HG03045 (cell line): Measurements from ENCODE around the gene TSPAN19.

ENCODE experiments used
- ATAC-seq: cut with Tn5 transposase; IDR thresholded peaks from one replicate; pipeline ENCODE4 v1.9.1; 2021; ENCODE audit warnings: mild to moderate bottlenecking, moderate library complexity; ENCODE audit not compliant: unreplicated experiment

The TSPAN19 gene

DNA sequence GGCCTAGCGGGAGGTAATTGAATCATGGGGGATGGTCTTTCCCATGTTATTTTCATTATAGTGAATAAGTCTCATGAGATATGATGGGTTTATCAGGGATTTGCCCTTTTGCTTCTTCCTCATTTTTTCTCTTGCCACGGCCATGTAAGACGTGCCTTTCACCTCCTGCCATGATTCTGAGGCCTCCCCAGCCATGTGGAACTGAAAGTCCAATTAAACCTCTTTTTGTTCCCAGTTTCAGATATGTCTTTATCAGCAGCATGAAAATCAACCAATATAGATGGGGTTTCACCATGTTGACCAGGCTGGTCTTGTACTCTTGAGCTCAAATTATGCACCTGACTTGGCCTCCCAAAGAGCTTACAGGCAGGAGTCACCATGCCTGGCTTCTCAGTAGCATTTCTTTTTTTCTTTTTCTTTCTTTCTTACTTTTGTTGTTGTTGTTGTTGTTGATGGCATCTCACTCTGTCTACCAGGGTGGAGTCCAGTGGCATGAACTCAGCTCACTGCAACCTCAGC, 33.2 kb downstream of the TSPAN19 start:
- ATAC-seq, result no peak

DNA sequence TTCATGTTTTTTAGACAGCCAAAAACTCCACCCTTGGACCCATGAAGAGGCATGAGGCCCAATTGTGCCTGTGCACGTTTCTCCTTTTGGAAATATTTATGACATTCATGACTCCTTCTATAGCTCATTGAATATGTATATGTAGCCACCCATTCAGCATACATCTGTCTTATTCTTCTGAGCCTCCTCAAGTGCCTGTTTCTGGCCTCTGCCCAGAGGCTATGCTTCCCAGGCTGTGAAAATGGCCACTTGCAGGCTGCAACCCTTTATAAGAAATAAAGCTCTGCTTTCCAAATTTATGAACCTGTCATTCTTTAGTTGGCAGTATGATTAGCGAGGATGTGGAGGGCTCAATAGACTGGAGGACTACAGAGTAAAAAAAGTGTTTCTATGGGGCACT, 35.3 kb downstream of the TSPAN19 start:
- no peak for ATAC-seq

DNA sequence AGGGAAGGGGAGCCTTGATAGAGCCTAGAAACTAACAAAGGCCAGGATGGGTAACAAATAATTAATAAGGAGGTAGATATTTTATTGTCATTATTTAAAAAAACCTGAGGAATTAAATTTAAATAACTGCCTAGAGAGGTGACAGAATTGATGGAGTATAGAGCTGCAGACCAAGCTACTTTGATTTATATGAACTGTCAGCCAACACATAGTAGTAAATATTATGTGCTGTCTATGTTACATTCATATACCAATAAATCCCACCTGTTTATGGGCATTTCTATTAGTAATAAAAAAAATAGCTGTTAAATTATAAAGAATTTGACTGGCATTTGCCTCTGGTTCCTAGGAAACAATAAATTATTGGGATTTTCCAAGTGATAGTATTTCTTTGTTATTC, 37.7 kb downstream of the TSPAN19 start:
- ATAC-seq, result no peak

DNA sequence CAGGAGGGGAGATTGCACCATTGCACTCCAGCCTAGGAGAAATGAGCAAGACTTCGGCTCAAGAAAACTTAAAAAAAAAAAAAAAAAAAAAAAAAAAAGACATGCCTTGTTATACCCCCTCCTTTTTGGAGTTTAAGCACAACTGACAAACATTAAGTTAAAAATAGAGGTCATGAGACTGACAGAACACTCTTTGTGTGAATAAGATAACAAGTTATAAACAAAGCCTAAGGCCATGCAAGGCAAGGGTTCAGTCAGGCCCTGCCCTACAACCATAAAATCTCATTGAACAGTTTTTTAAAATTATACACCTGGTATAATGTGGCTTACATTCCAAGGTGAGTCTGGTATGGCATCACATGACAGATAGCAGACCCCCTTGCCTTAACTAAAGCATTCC, 39.3 kb downstream of the TSPAN19 start:
- ATAC-seq, result no peak

- no peak for ATAC-seq
These were observed 40.4 kb downstream of the TSPAN19 start for GRCh38 chr12:84995641-84996040.

DNA sequence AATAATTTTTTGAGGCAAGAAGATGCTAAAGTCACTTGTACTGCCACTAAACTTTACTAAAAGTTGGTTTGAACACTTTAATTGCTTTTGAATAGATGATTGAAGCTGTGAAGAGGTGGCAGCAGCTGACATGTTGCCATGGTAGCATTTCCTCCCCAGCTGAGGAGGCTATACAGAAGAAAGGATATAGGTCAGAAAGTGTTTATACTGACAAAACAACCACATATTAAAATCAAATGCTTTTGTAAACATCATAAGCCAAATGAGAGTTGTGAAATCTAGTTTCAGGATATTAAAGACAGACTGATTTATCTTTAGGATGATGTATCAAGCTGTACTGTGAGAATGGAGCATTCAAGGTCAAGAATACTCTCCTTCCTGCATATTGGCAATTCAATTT, 41.7 kb downstream of the TSPAN19 start:
- ATAC-seq, result no peak

GRCh38 chr12:84986586-84986985, 49.5 kb downstream of the TSPAN19 start:
- no peak for ATAC-seq

DNA sequence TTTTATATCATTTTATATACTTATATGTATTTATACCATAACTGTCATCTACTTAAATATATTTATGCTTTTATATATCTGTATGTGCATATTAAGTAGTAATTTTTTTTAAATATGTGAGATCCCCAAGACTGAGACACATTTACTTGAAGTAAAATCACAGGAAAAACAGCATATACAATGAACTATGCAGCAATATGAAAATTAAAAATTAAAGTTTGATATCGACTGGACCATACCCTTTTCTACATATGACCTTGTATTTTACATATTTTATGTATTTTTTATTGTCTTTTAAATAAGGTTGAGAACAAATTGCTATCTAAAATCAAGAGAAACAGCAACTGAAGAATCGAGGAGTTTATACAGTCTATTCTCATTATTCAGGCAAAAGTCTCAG, 50.0 kb downstream of the TSPAN19 start:
- ATAC-seq, result no peak

- no peak for ATAC-seq
These were observed 52.8 kb downstream of the TSPAN19 start for GRCh38 chr12:84983289-84983688.

DNA sequence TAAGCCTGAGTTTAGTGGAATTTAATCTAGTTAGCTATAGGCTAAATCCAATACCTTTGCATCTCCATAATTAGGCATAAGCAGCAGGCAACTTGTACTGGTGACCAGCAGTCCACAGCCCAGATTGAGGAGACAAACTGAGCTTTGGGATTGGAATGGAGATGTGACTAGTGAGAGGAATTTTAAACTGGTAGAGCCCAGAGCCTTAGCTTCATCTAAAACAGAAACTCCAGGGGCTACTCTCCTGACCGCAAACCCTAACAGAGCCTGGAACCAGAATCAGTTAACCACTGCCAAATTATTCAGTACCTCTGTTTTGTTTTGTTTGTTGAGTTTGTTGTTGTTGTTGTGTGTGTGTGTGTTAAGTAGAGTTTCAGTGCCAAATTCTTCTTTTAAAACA, 53.2 kb downstream of the TSPAN19 start:
- ATAC-seq, result no peak

- ATAC-seq, result no peak
These were observed 57.2 kb downstream of the TSPAN19 start for GRCh38 chr12:84978921-84979320.

GRCh38 chr12:84976133-84976532, 59.9 kb downstream of the TSPAN19 start:
- no peak for ATAC-seq

GRCh38 chr12:84974155-84974815, 61.8 kb downstream of the TSPAN19 start:
- ATAC-seq, result no peak

GRCh38 chr12:84973026-84973425, 63.1 kb downstream of the TSPAN19 start:
- no peak for ATAC-seq

GRCh38 chr12:84969226-84969625, 66.9 kb downstream of the TSPAN19 start:
- no peak for ATAC-seq
